Posterior vena cava (tissue), 2 donors: ENCODE data around the gene MYH14. TPM values are rescaled to one million over a fixed set of nuclear protein-coding genes. Genes with fewer than 3 reads are reported as not detected.

Experiments
- DNase-seq: peaks from one replicate; pipeline ENCODE4 v3.0.0-alpha.2; 2020; ENCODE audit warnings: low spot score
- intact Hi-C, 2 donors: fragments of 100-400 bp; cut with DNase I; formaldehyde crosslinking; loops; one replicate each; pipeline versions ENCODE4 v1.14.1 to v1.14.2; 2022 to 2023
- total RNA-seq, 2 donors: library from RNA; stranded (reverse); fragmentation: NEBNext Ultra II Directional; extraction: Animal tissue kit (Norgen Biotek cat#: 25700); gene quantifications; one replicate each; pipeline ENCODE4 v1.2.1, GENCODE V29; 2021
- donor health status: DM: yes; HTN: yes; CAD: no.
- donor health status: DM: yes; HTN: yes; CAD: no.

Gene MYH14
- total RNA-seq, 2 donors from 2014 or later = 0.60 to 0.62 TPM

- no peak for DNase-seq
- intact Hi-C loops = no loop called here
Measured at GRCh38 chr19:50310759-50311465, 107.5 kb downstream of the MYH14 start.

GRCh38 chr19:50311723-50312635 lies 108.6 kb downstream of the MYH14 start:
- DNase-seq = no peak
- intact Hi-C loops = no loop called here

GRCh38 chr19:50312967-50313811 lies 109.8 kb downstream of the MYH14 start:
- DNase-seq = no peak
- intact Hi-C loops = no loop called here

GRCh38 chr19:50313812-50314536 lies 110.6 kb downstream of the MYH14 start:
- no peak for DNase-seq
- intact Hi-C loops = no loop called here

DNA sequence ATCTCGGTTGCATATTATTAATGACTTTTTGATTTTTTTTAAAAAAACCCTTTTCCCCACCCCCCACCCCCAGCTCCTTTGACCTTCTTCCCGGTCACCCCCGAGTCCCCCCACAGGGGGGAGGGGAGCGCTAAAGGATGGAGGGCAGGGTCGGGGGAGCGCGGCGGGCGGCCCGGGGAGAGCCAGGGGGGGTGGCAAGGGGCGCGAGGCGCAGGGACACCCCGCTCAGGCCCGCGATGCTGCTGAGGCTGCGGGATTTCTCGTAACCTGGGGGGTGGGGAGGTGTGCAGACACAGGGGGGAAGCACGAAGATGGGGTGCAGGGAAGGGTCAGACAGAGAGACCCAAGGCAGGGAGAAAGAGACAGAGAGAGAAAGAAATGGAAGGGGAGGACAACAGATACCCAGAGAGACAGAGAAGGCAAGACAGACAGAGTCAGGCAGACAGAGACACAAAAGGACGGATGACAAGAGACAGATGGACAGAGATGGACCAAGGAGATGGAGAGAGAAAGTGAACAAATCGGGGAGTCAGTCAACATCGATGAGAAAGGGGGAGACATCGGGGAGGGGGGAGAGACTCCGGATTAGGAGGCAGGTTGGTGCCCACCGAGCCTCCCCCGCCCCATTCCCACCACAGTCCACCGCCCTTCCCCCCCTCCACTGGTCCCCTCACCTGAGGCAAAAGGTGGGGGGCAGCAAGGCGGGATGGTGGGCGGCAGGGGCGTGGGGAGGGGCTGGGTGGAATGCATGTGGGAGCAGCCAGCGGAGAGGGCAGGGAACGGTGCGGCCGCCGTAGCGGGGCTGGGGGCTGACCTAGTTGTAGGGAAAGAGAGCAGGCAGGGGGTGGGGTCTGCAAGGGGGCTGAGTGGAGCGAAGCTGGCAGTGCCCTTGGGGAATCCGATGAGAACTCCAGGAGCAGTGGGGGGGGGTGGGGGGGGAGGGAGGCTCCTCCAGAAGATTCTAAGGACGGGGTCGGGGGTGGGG lies 111.6 kb downstream of the MYH14 start:
- DNase-seq = peak; percentile 72
- intact Hi-C loops = no loop called here

- peak; percentile 37 for DNase-seq
- intact Hi-C loops = no loop called here
Measured at GRCh38 chr19:50315773-50316448, 112.5 kb downstream of the MYH14 start.

DNA sequence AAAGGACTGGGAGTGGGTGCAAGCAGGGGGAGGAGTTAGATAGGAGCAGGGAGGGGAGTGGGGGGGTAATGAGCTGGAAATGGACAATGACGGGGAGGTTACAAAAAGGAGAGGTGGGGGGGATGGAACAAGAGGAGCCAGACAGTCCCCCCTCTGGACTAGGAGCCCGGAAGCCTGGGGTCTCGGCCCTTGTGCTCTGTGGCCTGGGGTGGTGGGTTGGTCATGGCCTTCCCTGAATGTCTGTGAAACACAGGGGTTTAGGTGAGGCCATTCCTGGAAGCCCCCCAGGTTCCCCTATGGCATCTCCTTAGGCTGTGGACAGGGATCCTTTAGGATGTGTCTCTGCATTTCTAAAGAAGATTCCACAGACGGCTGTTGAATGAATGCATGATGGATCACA lies 113.7 kb downstream of the MYH14 start:
- peak; percentile 35 for DNase-seq

DNA sequence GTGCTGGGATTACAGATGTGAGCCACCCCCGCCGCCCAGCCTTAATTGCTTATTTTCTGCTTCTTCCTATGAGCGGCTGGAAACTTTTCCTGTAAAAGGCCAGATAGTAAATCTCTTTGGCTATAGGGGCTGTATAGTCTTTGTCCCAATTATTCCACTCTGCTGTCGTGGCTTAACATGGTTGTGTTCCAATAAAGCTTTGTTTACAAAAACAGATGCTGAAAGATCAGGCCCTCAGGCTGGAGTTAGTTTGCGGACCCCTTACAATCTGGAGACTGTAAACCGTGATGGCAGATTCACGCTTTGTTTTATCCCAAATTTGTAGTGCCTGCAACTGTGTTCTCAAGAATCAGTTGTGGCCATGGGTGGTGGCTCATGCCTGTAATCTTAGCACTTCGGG lies 115.0 kb downstream of the MYH14 start:
- intact Hi-C loops = no loop called here
- DNase-seq = peak; percentile 22

More for the DNA sequence above, 113.7 kb downstream of the MYH14 start:
- intact Hi-C loops = no loop called here

- intact Hi-C loops = no loop called here
- peak; percentile 59 for DNase-seq
Measured at GRCh38 chr19:50319156-50319555, 115.7 kb downstream of the MYH14 start.

GRCh38 chr19:50320051-50320450 lies 116.6 kb downstream of the MYH14 start:
- intact Hi-C loops = loop anchor here in 1 of 2 donors (5.0 kb wide), 1 partner anchor 373 kb away; no protein-coding TSS in a partner anchor
- DNase-seq = peak; percentile 43

DNA sequence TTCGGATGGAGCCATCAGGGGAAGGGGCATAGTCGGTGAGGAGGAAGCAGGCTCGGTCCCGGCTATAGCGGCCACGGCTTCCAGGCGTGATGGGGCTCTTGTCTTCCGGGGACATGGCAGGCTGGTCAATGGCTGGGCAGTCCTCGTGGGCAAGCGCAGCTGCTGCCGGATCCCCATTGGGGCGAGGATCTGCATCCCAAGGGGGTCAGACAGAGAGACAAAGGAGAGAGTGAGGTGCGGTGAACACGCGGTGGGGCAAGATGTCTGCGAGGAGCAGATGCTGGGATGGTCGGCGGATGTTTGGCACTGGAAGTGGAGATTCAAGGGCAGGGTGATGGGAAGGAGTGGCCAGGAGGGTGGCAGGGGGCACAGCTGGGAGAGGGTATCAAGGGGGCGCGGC lies 117.2 kb downstream of the MYH14 start:
- intact Hi-C loops = loop anchor here in 1 of 2 donors (5.0 kb wide), 1 partner anchor 373 kb away; no protein-coding TSS in a partner anchor
- peak; percentile 76 for DNase-seq

- intact Hi-C loops = loop anchor here in 1 of 2 donors (5.0 kb wide), 1 partner anchor 375 kb away; no protein-coding TSS in a partner anchor
- DNase-seq = peak; percentile 53
Measured at GRCh38 chr19:50321831-50322230, 118.4 kb downstream of the MYH14 start.

GRCh38 chr19:50322234-50322633 lies 118.8 kb downstream of the MYH14 start:
- intact Hi-C loops = loop anchor here in 1 of 2 donors (5.0 kb wide), 1 partner anchor 375 kb away; no protein-coding TSS in a partner anchor
- peak; percentile 61 for DNase-seq

DNA sequence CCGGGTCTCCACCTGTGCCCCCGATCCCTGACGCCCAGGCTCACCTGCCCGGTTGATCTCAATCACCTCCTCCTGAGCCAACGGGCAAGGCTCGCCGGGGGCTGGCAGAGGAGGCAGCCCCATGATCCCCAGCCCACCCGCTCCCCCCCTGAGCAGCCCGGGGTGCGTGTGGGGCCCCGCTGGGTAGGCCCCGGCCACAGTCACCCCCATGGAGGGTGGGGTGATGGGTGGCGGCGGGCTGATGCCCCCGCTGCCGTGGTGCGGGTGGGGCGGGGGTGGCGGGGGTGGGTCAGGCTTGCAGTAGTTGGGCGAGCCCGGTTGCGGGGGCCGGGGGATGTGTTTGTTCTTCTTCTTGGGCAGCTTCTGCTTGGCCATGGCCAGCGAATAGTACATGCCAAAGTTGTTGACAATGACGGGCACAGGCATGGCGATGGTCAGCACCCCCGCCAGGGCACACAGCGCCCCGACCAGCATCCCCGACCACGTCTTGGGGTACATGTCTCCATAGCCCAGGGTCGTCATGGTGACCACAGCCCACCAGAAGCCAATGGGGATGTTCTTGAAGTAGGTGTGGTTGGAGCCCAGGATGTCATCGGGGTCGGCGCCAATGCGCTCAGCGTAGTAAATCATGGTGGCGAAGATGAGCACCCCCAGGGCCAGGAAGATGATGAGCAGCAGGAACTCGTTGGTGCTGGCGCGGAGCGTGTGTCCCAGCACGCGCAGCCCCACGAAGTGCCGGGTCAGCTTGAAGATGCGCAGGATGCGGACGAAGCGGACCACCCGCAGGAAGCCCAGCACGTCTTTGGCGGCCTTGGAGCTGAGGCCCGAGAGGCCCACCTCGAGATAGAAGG lies 119.7 kb downstream of the MYH14 start:
- intact Hi-C loops = loop anchor here in 1 of 2 donors (5.0 kb wide), 1 partner anchor 376 kb away; no protein-coding TSS in a partner anchor
- peak; percentile 66 for DNase-seq

GRCh38 chr19:50323782-50324133 lies 120.3 kb downstream of the MYH14 start:
- intact Hi-C loops = loop anchor here in 1 of 2 donors (5.0 kb wide), 1 partner anchor 376 kb away; no protein-coding TSS in a partner anchor

GRCh38 chr19:50324331-50324730 lies 120.9 kb downstream of the MYH14 start:
- intact Hi-C loops = loop anchor here in 1 of 2 donors (5.0 kb wide), 1 partner anchor 377 kb away; no protein-coding TSS in a partner anchor
- no peak for DNase-seq

More at GRCh38 chr19:50323782-50324133, 120.3 kb downstream of the MYH14 start:
- DNase-seq = no peak
